CD14-positive monocyte (primary cell): ENCODE measurements around the gene BICDL1. TPM values are rescaled to one million over a fixed set of nuclear protein-coding genes. Genes with fewer than 3 reads are reported as not detected.

Source experiments
- DNase-seq, 3 donors: peaks; one replicate each; pipeline ENCODE4 v3.0.0-alpha.2; 2011 to 2022
- H2AFZ ChIP-seq: 2 replicates; pipeline ENCODE4 v1.6.0; 2012; ENCODE audit warnings: mild to moderate bottlenecking, low read depth, low read length, inconsistent platforms; ENCODE audit not compliant: insufficient read depth, poor library complexity, severe bottlenecking
- H3K27ac ChIP-seq, 2 donors: 1 replicate in 1 of 2; 2 replicates in 1 of 2; pipeline ENCODE4 v1.5.1; 2012 to 2013; ENCODE audit warnings: low read length in 2 of 2, control low read depth in 1 of 2, inconsistent platforms in 1 of 2, low read depth in 1 of 2, mild to moderate bottlenecking in 1 of 2
- H3K27me3 ChIP-seq, 2 donors: one replicate each; pipeline versions ENCODE4 v1.6.0 to v1.6.1; 2011 to 2013; ENCODE audit warnings: low read length in 2 of 2; ENCODE audit not compliant: control insufficient read depth in 2 of 2, insufficient read depth in 2 of 2
- H3K36me3 ChIP-seq, 2 donors: replicated peaks in 1 of 2; 1 replicate in 1 of 2; 2 replicates in 1 of 2; pipeline versions ENCODE4 v1.5.1 to v1.6.1; 2012 to 2013; ENCODE audit warnings: low read length in 2 of 2, control low read depth in 1 of 2, inconsistent platforms in 1 of 2, mild to moderate bottlenecking in 1 of 2; ENCODE audit not compliant: insufficient read depth in 2 of 2, control insufficient read depth in 1 of 2
- H3K4me1 ChIP-seq, 2 donors: 1 replicate in 1 of 2; 2 replicates in 1 of 2; pipeline versions ENCODE4 v1.5.1 to v1.6.1; 2012 to 2013; ENCODE audit warnings: low read length in 2 of 2, control low read depth in 1 of 2, inconsistent platforms in 1 of 2, mild to moderate bottlenecking in 1 of 2, moderate library complexity in 1 of 2; ENCODE audit not compliant: insufficient read depth in 2 of 2, control insufficient read depth in 1 of 2
- H3K4me2 ChIP-seq: replicated peaks from 2 replicates; pipeline ENCODE3; 2012; ENCODE audit warnings: low read length, moderate library complexity, mild to moderate bottlenecking; ENCODE audit not compliant: poor library complexity, severe bottlenecking; ENCODE audit errors: extremely low read depth
- H3K4me3 ChIP-seq, 3 experiments: fragments of 200-600 bp in 1 of 3; sonication (generic) in 1 of 3; replicated peaks in 1 of 3; 1 replicate in 2 of 3; 2 replicates in 1 of 3; pipeline ENCODE4 v1.5.1; 2011 to 2013; ENCODE audit warnings: low read length in 3 of 3, mild to moderate bottlenecking in 3 of 3, control low read depth in 2 of 3, low read depth in 2 of 3, inconsistent platforms in 1 of 3, moderate library complexity in 1 of 3
- H3K79me2 ChIP-seq: 2 replicates; pipeline ENCODE4 v1.6.0; 2012; ENCODE audit warnings: mild to moderate bottlenecking, control low read depth, inconsistent platforms, low read length, moderate library complexity; ENCODE audit not compliant: insufficient read depth
- H3K9ac ChIP-seq: 2 replicates; pipeline ENCODE4 v1.6.0; 2017; ENCODE audit warnings: low read length, mild to moderate bottlenecking; ENCODE audit not compliant: insufficient read depth, poor library complexity, severe bottlenecking
- H3K9me3 ChIP-seq, 2 donors: replicated peaks in 1 of 2; 1 replicate in 1 of 2; 2 replicates in 1 of 2; pipeline versions ENCODE4 v1.5.1 to v1.6.1; 2012 to 2013; ENCODE audit warnings: low read length in 2 of 2, control low read depth in 1 of 2; ENCODE audit not compliant: control insufficient read depth in 1 of 2, insufficient read depth in 1 of 2
- H4K20me1 ChIP-seq: 2 replicates; pipeline ENCODE4 v1.6.0; 2012; ENCODE audit warnings: mild to moderate bottlenecking, low read length, control low read depth, moderate library complexity; ENCODE audit not compliant: insufficient read depth
- H3K27ac Mint-ChIP-seq, 7 donors: one replicate each; pipeline ENCODE4 v1.8.0; 2020; ENCODE audit warnings: mild to moderate bottlenecking in 7 of 7, mixed read lengths in 7 of 7, moderate library complexity in 6 of 7, inconsistent platforms in 2 of 7
- H3K27me3 Mint-ChIP-seq, 3 donors: one replicate each; pipeline ENCODE4 v1.8.0; 2021 to 2022; ENCODE audit warnings: low read depth in 3 of 3, mild to moderate bottlenecking in 3 of 3, mixed read lengths in 3 of 3, moderate library complexity in 3 of 3, inconsistent platforms in 1 of 3
- H3K36me3 Mint-ChIP-seq, 2 donors: one replicate each; pipeline ENCODE4 v1.8.0; 2020; ENCODE audit warnings: mixed read lengths in 2 of 2, inconsistent platforms in 1 of 2, mild to moderate bottlenecking in 1 of 2
- H3K4me1 Mint-ChIP-seq: one replicate; pipeline ENCODE4 v1.8.0; 2020; ENCODE audit warnings: mild to moderate bottlenecking, mixed read lengths
- H3K4me3 Mint-ChIP-seq, 2 donors: one replicate each; pipeline ENCODE4 v1.8.0; 2020; ENCODE audit warnings: mild to moderate bottlenecking in 2 of 2, mixed read lengths in 2 of 2, moderate library complexity in 1 of 2
- H3K9me3 Mint-ChIP-seq, 7 donors: one replicate each; pipeline ENCODE4 v1.8.0; 2020 to 2022; ENCODE audit warnings: mixed read lengths in 7 of 7, mild to moderate bottlenecking in 6 of 7, moderate library complexity in 6 of 7, inconsistent platforms in 2 of 7
- WGBS: methylation state at CpG from one replicate; pipeline ENCODE4 v1.1.5; 2013; ENCODE audit warnings: missing lambda C conversion rate; ENCODE audit not compliant: insufficient coverage; 5-methylcytosine and 5-hydroxymethylcytosine counted together
- intact Hi-C, 2 donors: fragments of 100-400 bp; cut with micrococcal nuclease; formaldehyde crosslinking; loops; one replicate each; pipeline versions ENCODE4 v1.15.0 to v1.15.1; 2023
- polyA plus RNA-seq, 3 donors: library from polyadenylated mRNA; depleted of rRNA in 1 of 3; unstranded in 2 of 3; stranded (reverse) in 1 of 3; fragments of 300-500 nt in 2 of 3; fragments of >200 nt in 1 of 3; fragmentation: Illumina TruSeq in 2 of 3; gene quantifications; 1 replicate in 2 of 3; 2 replicates in 1 of 3; pipeline ENCODE4 v1.2.3, GENCODE V29; 2012 to 2021
- TF ChIP-seq, protein P1 (sequence below): fragments of 200-600 bp; IDR thresholded peaks from one replicate; pipeline ENCODE4 v1.8.0; 2022; ENCODE audit warnings: antibody characterized with exemption, mild to moderate bottlenecking

BICDL1 gene
- polyA plus RNA-seq, 3 donors: 0.13 TPM; not detected in 2

DNA sequence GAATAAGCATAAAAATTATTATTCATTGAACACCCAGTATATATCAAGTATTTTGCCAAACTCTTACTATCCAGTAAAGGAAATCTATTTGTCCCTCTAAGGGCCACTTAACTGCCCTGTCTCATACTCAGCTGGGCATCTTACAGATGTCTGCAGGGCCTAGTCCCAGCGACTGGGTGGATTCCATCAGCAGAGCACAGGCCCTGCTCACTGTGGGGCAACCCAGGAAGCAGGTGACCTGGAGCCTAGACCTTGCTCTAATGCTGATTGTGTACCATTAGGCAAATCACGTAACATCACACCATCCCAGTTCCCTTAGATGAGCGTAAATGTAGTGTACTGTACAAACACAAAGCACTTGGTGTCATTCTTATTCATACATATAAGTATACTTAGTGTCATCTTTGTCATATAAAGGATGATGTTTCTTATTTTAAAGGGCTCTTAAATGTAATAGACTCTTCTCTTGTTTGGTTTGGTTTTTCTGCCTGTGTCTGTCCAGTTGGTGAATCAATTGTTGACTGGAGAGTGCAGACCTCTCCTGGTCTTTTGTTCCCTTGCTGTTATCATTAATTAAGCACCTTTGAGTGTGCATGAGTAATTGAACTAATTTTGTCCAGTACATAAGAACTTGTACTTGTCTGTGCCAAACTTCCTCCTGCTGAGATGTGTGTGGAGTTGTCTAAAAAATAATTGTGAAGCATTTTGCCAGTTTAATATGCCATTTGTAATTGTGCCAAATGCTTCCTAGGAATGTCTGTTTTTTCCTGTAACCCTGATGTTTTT, 78.2 kb downstream of the BICDL1 start:
- Histone ChIP-seq H4K20me1 (no peaks in the 10 kb centered on the region), H3K27ac (no peak overlapping the region), H3K79me2 (no peaks in the 10 kb centered on the region), H3K4me3 (no peak overlapping the region), H3K4me2 (no peak overlapping the region), H3K4me1 (no peaks in the 10 kb centered on the region), H3K36me3 (no peaks in the 10 kb centered on the region), H3K9me3 (no peaks in the 10 kb centered on the region), H2AFZ (no peak overlapping the region), H3K9ac (no peak overlapping the region), H3K27me3 (no peaks in the 10 kb centered on the region)
- Mint-ChIP-seq H3K27ac (no peak overlapping the region), H3K27me3 (peaks cover 8 to 19% (median 9%) of the 10 kb centered on the region in 3 donors), H3K4me3 (no peak overlapping the region), H3K36me3 (no peaks in the 10 kb centered on the region), H3K9me3 (no peaks in the 10 kb centered on the region), H3K4me1 (no peaks in the 10 kb centered on the region)
- 88% methylated on average over 1 of the region's 3 CpGs for WGBS
- TF ChIP-seq, protein P1, sequence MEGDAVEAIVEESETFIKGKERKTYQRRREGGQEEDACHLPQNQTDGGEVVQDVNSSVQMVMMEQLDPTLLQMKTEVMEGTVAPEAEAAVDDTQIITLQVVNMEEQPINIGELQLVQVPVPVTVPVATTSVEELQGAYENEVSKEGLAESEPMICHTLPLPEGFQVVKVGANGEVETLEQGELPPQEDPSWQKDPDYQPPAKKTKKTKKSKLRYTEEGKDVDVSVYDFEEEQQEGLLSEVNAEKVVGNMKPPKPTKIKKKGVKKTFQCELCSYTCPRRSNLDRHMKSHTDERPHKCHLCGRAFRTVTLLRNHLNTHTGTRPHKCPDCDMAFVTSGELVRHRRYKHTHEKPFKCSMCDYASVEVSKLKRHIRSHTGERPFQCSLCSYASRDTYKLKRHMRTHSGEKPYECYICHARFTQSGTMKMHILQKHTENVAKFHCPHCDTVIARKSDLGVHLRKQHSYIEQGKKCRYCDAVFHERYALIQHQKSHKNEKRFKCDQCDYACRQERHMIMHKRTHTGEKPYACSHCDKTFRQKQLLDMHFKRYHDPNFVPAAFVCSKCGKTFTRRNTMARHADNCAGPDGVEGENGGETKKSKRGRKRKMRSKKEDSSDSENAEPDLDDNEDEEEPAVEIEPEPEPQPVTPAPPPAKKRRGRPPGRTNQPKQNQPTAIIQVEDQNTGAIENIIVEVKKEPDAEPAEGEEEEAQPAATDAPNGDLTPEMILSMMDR: no peak
- no peak for DNase-seq
- intact Hi-C loops: no loop called here

DNA sequence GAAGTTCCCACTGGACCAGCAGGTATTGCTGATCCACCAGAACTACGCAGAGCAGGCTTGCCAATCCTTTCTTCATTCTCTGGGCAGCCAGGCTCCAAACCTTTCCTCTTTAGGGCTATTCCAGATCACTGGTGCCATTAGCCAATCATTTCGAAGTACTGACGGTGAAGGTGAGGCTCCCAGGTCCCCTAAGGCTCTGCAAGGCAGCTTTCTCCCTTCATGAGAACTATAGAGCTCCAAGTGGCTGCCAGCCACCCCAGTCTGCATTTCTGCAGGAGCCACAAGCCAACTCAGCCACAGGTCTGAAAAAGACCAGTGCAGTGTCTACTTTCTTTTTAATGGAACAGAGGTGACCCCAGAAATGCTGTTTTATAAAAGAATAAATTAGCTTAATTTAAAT, 78.9 kb downstream of the BICDL1 start:
- no peak overlapping the region for H3K27ac ChIP-seq
- no peak overlapping the region for H3K9ac ChIP-seq
- no peak overlapping the region for H3K4me3 ChIP-seq
- TF ChIP-seq, protein P1: no peak
- Mint-ChIP-seq H3K4me3 (no peak overlapping the region), H3K9me3 (no peaks in the 10 kb centered on the region), H3K4me1 (no peaks in the 10 kb centered on the region), H3K27me3 (peaks cover 8 to 17% (median 9%) of the 10 kb centered on the region in 3 donors), H3K36me3 (no peaks in the 10 kb centered on the region), H3K27ac (no peak overlapping the region)
- no peak overlapping the region for H3K4me2 ChIP-seq
- no peaks in the 10 kb centered on the region for H3K36me3 ChIP-seq
- intact Hi-C loops: no loop called here
- H4K20me1 ChIP-seq: no peaks in the 10 kb centered on the region
- no peak for DNase-seq
- no peaks in the 10 kb centered on the region for H3K79me2 ChIP-seq
- 100% methylated on average over 3 of the region's 3 CpGs for WGBS
- H3K4me1 ChIP-seq: no peaks in the 10 kb centered on the region
- no peak overlapping the region for H2AFZ ChIP-seq
- no peaks in the 10 kb centered on the region for H3K9me3 ChIP-seq
- H3K27me3 ChIP-seq: no peaks in the 10 kb centered on the region
